Prostate gland (tissue), 2 donors: ENCODE data around the gene HDAC1.

Experiments
- CTCF ChIP-seq, 4 experiments: fragments of 200-600 bp in 2 of 4; fragments of 450-650 bp in 2 of 4; sonication (generic) in 2 of 4; IDR thresholded peaks; 1 replicate in 3 of 4; 2 replicates in 1 of 4; pipeline ENCODE4 v1.5.1; 2016 to 2019; ENCODE audit warnings: antibody characterized with exemption in 4 of 4, mild to moderate bottlenecking in 2 of 4, moderate library complexity in 2 of 4
- POLR2AphosphoS5 ChIP-seq: sonication (generic); formaldehyde crosslinking; IDR thresholded peaks from one replicate; pipeline ENCODE4 v1.6.1; 2017; ENCODE audit warnings: antibody characterized with exemption

GRCh38 chr1:32338637-32339145 lies 46.8 kb downstream of the HDAC1 start:
- TF ChIP-seq CTCF (IDR thresholded peaks at IDR 0.05) (no peak), POLR2AphosphoS5 (no peak)
